HG02840 (cell line): Measurements from ENCODE around the gene CBX2.

ENCODE experiments used
- ATAC-seq: cut with Tn5 transposase; IDR thresholded peaks from one replicate; pipeline ENCODE4 v1.9.1; 2021; ENCODE audit warnings: mild to moderate bottlenecking, moderate library complexity, moderate number of reproducible peaks; ENCODE audit not compliant: unreplicated experiment, low FRiP score

The CBX2 gene

GRCh38 chr17:79836972-79837887 is 59.3 kb downstream of the CBX2 start:
- ATAC-seq: no peak
